ENCODE data around the gene EMC10.

The EMC10 gene

DNA sequence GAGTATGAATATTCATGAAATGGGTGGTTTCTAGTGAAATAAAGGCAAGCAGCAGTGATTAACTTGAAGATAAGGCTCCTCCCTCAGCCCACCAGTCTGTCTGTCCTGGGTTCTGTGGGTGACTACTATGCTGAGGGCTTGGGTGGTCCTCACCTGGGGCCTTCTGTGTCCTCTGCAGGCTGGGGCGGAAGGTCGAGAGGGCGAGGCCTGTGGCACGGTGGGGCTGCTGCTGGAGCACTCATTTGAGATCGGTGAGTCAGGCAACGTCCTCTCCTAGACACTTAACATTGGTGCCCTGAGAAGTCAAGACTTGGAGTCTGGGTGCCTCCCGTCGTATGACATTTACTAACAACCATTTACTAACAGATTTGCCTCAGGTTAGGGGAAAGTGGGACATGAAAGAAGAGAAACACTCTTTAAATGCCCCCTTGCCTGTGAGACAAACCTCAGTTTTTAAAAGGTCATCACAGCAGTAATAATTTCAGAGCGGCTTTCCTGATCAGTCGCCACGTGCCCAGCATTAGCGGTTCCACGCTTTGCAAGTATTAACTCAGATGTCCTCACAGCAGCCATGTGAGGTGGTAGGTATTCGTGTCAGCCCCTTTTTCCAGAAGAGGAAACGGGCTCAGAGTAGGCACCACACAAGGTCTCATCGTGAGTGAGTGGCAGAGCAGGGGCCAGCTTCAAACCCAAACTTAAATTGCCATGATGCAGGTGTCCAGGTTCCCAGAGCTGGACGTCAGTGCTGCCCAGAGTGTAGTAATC, 1.6 kb downstream of the EMC10 start:
- no peak for DNase-seq (ENCODE audit: extremely low read depth in 1 of 2, low read depth in 1 of 2)

DNA sequence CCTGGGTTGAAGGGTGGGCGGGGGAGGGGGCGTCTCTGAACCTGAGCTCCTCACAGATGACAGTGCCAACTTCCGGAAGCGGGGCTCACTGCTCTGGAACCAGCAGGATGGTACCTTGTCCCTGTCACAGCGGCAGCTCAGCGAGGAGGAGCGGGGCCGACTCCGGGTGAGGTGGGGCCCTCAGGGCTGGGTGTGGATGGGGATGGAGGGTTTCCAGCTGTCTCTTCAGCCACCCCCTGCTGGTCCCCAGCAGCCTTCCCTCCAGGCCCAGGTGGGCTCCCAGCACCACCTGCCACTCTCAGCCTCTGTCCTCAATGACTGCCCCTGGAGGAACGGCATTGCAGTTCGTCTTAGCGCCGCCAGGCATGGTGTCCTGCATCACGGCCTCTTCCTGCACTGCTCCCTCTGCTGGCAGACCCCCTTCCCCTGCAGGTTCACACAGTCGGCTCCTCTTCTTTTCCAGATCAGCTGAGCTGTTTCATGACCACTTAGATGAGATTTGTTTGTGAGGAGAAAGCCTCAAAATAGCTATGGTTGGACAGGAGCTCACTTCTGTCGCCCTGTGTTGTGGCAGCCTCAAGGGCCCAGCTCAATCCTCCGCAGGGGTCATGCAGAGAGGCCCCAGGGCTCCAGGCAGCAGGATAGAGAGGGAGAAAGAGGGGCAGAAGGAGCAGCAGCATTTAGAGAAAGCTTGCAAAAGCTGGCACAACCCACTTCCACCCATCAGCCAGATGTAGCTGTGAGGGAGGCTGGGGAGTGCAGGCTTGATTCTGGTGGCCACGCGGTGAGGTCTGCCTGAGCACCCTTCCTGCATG, 2.8 kb downstream of the EMC10 start:
- no peak for DNase-seq (ENCODE audit: extremely low read depth in 1 of 2, low read depth in 1 of 2)

DNA sequence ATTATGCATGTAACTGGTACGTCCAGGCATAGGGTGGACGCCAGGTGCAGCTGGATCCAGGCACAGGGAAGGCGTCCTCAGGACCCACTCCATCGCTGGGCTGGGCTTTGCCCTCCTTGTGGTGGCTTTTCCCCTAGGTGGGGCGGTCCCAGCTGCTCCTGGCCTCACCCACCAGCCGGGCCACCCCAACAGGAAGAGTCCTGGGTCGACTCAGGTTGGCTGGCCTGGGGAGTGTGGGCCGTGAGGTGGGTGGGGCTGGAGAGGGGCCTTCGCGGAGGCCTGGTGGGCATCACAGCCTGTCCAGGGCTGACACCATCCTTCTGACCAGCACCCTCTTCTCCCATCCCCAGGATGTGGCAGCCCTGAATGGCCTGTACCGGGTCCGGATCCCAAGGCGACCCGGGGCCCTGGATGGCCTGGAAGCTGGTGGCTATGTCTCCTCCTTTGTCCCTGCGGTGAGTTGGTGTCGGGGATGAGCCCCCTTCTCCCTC, 3.5 kb downstream of the EMC10 start:
- no peak for DNase-seq (ENCODE audit: extremely low read depth in 1 of 2, low read depth in 1 of 2)

DNA sequence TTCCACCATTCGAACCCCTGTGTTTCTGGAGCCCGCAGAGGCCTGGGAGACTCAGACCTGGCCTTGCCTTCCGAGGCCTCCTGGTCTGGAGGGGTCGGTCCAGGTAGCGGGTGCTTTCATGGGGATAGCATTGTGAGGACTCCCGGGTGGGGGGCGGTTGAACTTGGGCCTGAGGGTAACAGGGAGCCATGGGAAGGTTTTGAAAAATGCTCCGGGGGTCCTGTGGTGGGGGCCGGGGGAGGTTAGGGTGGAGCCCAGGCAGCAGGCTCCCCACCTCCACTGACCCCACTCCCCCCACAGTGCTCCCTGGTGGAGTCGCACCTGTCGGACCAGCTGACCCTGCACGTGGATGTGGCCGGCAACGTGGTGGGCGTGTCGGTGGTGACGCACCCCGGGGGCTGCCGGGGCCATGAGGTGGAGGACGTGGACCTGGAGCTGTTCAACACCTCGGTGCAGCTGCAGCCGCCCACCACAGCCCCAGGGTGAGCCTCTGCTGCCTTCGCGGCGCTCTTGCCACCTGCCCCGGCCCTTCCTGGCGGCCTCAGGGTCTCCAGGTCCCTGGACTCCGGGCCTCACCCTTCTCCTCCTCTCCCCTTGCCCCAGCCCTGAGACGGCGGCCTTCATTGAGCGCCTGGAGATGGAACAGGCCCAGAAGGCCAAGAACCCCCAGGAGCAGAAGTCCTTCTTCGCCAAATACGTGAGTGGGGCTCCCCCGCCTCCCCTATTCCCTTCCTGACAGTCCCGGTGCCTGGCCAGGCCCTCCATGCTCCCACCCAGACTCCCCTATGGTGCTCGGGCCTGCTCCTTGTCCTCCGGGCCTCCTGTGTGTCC, 4.2 kb downstream of the EMC10 start:
- DNase-seq (ENCODE audit: extremely low read depth in 1 of 2, low read depth in 1 of 2): no peak

DNA sequence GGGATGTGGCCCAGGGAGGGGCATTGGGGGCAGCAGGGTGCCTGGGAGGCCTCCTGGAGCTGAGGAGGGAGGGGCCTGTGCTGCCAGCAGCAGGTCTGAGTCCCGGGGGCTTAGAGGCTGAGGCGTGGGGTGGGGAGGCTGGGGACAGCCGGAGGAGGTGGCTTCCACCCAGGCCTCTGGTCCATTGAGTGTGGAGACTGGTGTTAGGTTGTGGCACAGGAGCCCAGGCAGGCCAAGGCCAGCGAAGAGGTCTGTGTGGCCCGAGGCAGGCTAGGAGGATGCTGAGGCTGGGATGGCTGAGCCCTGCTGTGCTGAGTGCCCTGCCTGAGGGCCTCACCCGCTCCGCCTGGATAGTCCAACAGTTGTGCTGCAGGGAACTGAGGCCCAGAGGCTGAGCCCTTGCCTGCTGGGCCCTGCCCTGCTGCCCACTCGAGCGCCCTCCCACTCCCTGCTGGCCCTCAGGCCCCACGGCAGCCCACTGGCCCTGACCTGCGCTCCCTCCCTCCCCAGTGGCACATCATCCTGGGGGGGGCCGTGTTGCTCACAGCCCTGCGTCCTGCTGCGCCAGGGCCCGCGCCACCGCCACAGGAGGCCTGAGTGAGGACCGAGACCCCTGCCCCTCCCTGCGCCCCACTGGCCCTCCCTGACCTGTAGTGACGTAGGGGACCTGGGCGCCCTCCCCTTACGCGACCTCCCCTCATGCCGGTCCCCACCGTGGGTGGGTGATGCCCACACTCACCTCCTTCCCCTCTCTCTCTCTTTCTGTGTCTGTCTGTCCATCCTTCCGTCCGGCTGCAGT, 5.2 kb downstream of the EMC10 start:
- DNase-seq (ENCODE audit: extremely low read depth in 1 of 2, low read depth in 1 of 2): no peak

DNA sequence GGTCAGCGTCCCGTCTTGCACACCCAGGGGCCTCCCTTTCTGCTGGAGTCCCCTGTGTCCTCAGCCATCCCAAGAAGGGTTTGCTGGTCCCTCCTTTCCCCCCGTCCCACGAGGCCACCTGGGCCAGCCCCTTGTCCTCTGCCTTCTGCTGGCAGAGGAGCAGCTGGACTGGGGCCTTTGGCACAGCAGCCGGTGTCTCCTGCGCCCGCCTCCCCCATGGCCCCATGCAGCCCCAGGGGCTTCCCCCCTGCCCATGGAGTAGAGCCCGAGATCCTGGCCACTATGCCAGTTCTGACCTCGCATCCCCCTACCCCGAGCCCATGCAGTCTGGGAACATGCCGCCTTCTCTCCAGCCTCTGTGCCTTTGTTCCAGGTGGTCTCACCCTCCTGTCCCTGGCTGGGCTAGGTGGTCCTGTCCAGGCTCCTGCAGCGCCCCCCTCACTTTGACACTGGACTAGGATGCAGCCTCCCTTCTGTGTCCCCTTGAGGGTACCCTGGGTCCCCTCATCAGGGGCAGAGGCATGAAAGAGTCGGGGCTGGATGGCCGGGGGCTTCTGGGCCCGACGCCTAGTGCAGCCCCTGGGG, 6.1 kb downstream of the EMC10 start:
- DNase-seq (ENCODE audit: extremely low read depth in 1 of 2, low read depth in 1 of 2): no peak

DNA sequence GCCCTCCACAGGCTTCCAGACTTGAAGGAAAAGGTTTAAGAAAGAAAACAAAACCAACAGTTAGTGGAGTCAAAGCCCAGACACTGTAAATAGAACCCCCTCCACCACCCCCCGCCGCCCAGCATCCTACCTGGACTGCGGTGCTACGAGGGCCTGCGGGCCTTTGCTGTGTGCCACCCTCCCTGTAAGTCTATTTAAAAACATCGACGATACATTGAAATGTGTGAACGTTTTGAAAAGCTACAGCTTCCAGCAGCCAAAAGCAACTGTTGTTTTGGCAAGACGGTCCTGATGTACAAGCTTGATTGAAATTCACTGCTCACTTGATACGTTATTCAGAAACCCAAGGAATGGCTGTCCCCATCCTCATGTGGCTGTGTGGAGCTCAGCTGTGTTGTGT, 6.6 kb downstream of the EMC10 start:
- DNase-seq (ENCODE audit: extremely low read depth in 1 of 2, low read depth in 1 of 2): no peak

DNA sequence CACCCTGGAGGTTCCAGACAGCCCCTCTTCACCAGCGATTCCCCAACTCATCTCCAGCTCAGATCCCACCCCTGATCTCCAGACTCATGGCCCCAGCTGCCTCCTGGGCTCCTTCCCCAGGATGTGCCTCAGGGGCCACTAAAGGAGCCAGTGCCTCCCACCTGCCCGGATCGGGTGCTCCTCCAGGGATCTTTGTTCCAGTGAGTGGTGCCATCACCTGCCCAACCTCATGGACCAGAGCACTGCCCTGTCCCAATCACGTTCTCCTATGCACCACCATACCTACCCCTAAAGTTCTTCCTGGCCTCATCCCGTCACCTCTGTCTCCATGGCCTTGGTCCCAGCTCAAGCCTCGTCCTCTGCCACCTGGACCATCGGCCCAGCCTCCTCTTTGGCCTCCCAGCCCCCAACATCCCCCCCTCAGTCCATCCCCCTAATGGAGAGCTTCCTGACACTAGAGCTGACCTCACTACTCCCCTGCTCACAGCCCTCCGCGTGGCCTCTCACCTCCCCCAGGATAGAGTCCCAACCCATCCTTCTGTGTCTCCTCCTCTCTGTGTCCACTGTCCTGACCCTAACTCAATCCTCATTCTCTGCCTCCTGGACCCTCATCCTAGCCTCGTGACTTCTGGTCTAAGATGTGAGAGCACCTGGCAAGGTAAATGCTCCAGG, 9.1 kb downstream of the EMC10 start:
- no peak for DNase-seq (ENCODE audit: extremely low read depth in 1 of 2, low read depth in 1 of 2)

DNA sequence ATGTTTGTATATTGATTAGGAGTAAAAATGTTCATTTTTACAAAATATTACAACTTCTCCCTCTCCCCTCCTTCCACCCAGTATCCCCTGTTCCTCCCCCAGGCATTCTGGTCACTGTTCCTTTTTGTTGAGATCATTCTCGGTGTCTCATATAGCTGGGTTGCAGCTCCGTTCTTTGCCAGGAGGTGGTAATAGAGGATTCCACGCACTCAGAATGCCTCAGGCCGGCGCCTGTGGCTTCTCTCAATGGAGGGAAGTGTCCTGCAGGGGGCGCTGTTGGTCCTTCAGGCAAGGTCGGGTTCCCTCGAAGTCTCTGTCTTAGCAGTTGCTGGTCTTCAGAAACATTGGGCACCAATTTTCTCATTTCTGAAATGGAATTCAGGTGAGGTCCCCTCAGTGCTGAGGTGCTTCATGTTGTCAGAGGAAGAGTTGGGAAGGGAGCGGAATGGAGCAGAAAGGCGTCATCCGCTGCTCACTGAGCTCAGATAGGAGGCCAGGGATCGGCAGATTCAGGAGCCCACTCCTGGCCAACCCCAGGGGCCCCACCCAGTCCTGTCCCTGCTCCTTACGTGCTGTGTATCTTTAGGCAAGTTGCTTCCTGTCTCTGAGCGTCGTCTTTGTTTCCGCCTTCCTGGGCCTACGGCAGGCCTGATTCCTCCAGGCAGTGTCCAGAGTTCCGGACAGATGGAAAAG, 10.7 kb downstream of the EMC10 start:
- DNase-seq (ENCODE audit: extremely low read depth in 1 of 2, low read depth in 1 of 2): peak in 1 of 2 donors; percentile 37

DNA sequence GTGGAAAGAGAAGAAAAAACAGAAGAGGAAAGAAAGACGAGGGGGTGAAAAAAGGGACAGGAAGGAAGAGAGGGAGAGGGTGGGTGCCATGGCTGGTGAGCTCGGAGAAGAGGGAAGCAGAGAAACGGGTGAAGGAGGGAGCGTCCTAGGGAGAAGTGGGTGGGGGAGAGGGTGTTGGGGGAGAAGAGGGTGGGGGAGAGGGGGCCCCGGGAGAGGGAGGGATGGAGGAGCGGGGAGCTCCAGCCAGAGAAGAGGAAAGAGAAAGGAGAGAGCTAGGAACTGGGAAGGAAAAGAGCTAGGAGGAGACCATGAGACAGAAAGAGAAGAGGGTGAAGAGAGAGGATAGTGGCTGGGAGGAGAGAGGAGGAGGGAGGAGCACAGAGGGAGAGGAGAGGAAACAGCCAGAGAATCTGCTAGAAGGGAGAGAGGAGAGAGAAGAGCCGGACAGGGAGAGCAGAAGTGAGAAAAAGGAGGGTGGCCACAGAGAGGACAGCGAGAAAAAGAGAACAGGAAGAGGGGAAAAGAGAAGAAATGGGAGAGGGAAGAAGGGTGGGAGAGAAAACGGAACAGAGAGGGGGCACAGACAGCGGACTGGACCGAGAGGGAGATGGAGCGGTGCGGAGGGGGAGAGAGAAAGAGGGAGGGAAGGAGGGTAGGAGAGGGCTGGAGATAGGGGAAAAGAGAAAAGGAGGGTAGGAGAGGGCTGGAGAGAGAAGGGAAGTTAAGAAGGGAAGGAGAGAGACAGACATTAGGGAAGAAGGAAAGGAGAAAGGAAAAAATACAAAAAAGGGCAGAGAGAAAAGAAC, 12.3 kb downstream of the EMC10 start:
- DNase-seq (ENCODE audit: extremely low read depth in 1 of 2, low read depth in 1 of 2): no peak

DNA sequence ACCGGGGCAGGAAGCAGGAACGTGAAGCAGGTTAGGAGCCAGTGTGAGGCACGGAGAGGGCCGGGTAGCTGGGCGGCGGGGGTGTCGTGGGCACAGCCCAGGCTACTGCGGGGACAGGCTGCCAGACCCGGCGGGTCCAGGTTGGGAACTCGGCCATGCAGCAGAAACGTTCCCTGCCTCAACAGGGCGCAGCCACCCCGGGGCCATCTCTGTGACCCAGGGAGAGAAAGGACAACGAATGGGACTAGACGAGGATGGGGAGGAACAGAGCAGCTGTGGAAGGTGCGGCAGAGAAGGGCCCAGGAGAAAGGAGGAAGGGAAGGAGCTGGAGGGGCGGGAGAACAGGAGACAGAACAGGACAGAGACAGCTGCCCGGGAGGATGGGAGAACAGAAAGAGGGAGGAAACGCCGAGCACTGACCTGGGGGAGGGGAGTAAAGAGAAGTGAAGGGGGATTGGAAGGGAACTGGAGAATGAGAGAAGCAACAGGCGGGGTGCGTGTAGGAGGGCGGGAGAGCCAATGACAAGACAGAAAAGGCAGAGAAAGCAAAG, 13.2 kb downstream of the EMC10 start:
- no peak for DNase-seq (ENCODE audit: extremely low read depth in 1 of 2, low read depth in 1 of 2)

DNA sequence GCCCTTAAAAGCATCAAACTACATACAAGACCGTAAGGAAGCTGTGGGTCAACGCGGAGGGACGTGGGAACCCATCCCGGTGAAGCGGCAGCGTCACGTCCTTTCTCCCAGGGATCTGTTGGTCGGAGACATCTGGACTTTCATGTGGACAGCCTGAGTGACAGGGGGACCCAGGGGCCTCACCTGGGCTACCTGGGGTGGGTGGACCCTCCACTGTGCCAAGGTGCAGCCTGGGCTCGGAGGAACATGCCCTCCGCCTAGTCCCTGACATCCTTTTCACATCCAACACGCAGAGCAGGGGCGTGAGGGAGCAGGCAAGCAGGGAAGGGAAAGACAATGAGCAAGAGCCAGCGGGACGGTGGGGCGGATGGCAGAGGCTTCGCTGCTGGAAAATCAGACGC, 14.1 kb downstream of the EMC10 start:
- DNase-seq (ENCODE audit: extremely low read depth in 1 of 2, low read depth in 1 of 2): no peak

DNA sequence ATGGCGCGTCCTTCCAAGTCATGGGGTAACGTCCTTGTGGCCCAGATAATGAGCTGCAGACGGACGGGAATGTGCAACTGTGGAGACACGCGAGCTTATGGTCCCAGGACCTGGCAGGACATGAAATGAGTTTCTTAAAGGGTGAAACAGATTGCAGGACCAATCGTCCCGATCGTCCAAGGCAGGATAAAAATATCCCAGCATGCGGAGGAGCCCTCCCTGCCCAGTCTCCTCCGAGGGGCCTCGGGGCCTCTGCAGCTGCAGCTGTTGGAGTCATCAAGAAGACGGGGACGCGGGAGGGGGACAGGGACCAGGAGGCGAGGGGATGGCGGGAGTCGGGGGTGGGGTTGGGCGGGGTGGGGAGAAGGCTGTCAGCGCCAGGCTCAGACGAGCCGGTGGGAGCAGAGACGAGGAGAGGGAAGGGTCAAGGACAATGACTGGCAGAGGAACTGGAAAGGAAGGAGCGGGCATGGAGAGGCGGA, 14.7 kb downstream of the EMC10 start:
- no peak for DNase-seq (ENCODE audit: extremely low read depth in 1 of 2, low read depth in 1 of 2)

DNA sequence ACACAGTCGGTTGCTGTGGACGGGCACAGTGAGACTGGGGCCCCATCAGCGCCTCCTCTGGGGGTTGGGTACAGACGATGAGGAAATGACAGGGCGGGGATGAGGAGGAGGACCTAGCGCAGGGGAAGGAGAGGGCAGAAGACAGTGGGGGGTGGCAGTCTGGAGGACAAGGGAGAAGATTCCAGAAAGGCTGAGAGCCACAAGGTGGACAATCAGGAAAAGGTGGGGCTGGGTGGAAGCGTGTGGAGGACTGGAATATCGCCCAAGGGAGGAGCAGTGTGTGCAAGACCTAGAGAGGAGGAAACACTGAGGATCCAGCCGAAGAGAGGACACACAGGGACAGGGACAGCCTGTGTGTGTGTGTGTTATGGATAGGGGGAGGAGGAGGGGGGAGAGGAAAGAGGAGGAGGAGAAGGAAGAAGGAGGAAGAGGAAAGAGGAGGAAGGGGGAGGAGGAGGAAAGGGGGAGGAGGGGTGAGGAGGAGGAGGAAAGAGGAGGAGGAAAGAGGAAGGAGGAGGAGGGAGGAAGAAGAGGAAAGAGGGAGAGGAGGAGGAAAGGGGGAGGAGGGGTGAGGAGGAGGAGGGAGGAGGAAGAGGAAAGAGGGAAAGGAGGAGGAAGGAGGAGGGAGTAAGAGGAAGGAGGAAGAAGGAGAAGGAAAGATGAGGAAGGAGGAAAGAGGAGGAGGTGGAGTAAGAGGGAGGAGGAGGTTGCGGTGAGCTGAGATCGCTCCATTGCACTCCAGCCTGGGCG, 16.2 kb downstream of the EMC10 start:
- DNase-seq (ENCODE audit: extremely low read depth in 1 of 2, low read depth in 1 of 2): no peak

DNA sequence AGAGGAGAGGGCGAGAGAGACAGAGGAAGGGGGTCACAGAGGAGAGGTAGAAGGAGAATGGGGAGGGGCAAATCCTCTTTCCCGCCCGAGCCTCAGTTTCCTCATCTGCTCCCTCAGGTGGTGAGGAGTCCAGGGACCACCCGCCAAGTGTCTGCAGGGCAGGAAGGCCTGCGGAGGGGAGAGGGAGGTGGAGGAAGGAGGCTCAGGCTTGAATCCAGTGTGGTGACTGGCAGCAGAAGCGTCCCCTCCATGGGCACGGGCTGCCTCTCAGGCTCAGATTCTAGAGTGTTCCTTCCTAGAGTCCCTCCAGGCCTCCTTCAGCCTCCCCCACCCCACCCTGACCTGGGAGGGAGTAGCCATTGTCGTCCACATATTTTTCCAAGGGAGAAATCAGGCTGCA, 16.9 kb downstream of the EMC10 start:
- DNase-seq (ENCODE audit: extremely low read depth in 1 of 2, low read depth in 1 of 2): no peak

DNA sequence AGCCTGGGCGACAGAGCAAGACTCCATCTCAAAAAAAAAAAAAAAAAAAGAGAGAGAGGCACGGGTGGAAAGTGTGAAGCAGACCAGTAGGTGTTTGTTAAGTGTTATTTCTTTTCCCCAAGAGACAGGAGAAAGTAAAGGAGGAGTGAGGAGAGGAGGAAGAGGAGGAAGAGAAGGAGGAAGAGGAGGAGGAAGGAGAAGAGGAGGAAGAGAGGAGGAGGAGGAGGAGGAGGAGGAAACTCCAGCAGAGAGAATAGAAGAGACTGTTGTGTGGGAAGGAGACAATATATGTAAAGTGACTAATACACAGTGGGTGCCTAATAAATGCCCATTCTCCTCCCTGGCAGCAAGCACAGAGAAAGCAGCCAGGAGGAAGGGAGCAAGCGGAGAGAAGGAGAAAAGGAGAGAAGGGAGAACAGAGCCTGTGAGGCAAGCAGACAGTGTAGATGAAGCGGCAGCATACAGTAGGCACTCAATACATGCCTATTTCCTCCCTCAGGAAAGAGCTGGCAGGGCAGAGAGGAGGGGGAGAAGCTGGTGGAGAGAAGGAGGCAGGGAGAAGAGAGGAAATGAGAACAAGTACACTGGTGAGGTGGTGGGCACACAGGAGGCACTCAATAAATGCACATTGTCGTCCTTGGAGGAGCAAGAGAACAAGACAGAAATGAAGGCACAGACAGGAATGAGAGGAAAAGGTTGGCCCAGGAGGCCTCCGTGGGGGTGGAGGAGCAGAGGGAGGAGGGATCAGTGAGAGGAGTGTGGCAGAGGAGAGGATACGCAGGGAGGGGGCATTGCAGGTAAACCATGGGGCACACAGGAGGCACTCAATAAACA, 18.1 kb downstream of the EMC10 start:
- DNase-seq (ENCODE audit: extremely low read depth in 1 of 2, low read depth in 1 of 2): no peak
